ENCODE results near the gene NRROS. TPM values are rescaled to one million over a fixed set of nuclear protein-coding genes. Genes with fewer than 3 reads are reported as not detected.

Gene NRROS
- polyA plus RNA-seq, 2 of the 4 experiments (the other 2 are of a cell fraction), result not detected

GRCh38 chr3:196660381-196661166 is 21.1 kb downstream of the NRROS start:
- no peak for ATAC-seq
- H3K9me3 ChIP-seq, result no peaks in the 10 kb centered on the region
- no peak for FAIRE-seq
- no peaks in the 10 kb centered on the region for H3K4me1 ChIP-seq
- TF ChIP-seq TP53 (CRISPR knock-in tag; IDR thresholded peaks at IDR 0.05), result no peak
- no peak for TF ChIP-seq HDAC2 (IDR thresholded peaks at IDR 0.05)
- no peak overlapping the region for H3K4me2 ChIP-seq
- ChIA-PET CTCF (interaction anchor here (1.3 to 1.9 kb wide), 2 partner anchors 24 to 51 kb away, joined by 4 read pairs; no protein-coding TSS in a partner anchor), POLR2A (no interaction called here)
- H3K4me3 ChIP-seq, result no peak overlapping the region
- no peak for DNase-seq (ENCODE audit: low read depth in 1 of 2, low spot score in 1 of 2)
- WGBS (ENCODE audit: missing lambda C conversion rate), result 62% methylated on average over 21 of the region's 32 CpGs
- H3K27ac ChIP-seq, result no peak overlapping the region

DNA sequence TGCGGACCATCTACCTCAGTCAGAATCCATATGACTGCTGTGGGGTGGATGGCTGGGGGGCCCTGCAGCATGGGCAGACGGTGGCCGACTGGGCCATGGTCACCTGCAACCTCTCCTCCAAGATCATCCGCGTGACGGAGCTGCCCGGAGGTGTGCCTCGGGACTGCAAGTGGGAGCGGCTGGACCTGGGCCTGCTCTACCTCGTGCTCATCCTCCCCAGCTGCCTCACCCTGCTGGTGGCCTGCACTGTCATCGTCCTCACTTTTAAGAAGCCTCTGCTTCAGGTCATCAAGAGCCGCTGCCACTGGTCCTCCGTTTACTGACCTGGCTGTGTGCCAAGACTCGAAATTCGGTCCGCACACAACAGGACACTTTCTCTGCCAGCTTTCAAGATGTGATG is 21.9 kb downstream of the NRROS start:
- WGBS (ENCODE audit: missing lambda C conversion rate), result 62% methylated on average over 9 of the region's 16 CpGs
- FAIRE-seq (no peak), DNase-seq (ENCODE audit: low read depth in 1 of 2, low spot score in 1 of 2) (no peak), ATAC-seq (no peak)
- H3K4me3 ChIP-seq, result no peak overlapping the region
- H3K9me3 ChIP-seq, result no peaks in the 10 kb centered on the region
- no peak overlapping the region for H3K4me2 ChIP-seq
- H3K27ac ChIP-seq, result no peak overlapping the region
- TF ChIP-seq CBX8 (IDR thresholded peaks at IDR 0.05) (no peak), FOSB (CRISPR knock-in tag; IDR thresholded peaks at IDR 0.05) (no peak), CEBPB (IDR thresholded peaks at IDR 0.05) (no peak), EP300 (IDR thresholded peaks at IDR 0.05) (no peak), RAD21 (conservative IDR thresholded peaks at IDR 0.05 in 1 of 2, IDR thresholded peaks at IDR 0.05 in 1 of 2) (no peak), EHMT2 (IDR thresholded peaks at IDR 0.05; ENCODE audit: low read depth) (no peak), EHF (CRISPR knock-in tag; IDR thresholded peaks at IDR 0.05) (no peak), ZNF302 (CRISPR knock-in tag; IDR thresholded peaks at IDR 0.05) (no peak), HEYL (CRISPR knock-in tag; IDR thresholded peaks at IDR 0.05) (no peak), FOXS1 (CRISPR knock-in tag; IDR thresholded peaks at IDR 0.05) (no peak), HDAC2 (IDR thresholded peaks at IDR 0.05) (no peak), CBX2 (IDR thresholded peaks at IDR 0.05; ENCODE audit: borderline replicate concordance, low read depth) (no peak), HES2 (IDR thresholded peaks at IDR 0.05) (no peak), TFCP2L1 (CRISPR knock-in tag; IDR thresholded peaks at IDR 0.05) (no peak), MAX (IDR thresholded peaks at IDR 0.05) (no peak), GATA3 (IDR thresholded peaks at IDR 0.05; ENCODE audit: borderline replicate concordance) (no peak)
- TF ChIP-seq, protein P1, sequence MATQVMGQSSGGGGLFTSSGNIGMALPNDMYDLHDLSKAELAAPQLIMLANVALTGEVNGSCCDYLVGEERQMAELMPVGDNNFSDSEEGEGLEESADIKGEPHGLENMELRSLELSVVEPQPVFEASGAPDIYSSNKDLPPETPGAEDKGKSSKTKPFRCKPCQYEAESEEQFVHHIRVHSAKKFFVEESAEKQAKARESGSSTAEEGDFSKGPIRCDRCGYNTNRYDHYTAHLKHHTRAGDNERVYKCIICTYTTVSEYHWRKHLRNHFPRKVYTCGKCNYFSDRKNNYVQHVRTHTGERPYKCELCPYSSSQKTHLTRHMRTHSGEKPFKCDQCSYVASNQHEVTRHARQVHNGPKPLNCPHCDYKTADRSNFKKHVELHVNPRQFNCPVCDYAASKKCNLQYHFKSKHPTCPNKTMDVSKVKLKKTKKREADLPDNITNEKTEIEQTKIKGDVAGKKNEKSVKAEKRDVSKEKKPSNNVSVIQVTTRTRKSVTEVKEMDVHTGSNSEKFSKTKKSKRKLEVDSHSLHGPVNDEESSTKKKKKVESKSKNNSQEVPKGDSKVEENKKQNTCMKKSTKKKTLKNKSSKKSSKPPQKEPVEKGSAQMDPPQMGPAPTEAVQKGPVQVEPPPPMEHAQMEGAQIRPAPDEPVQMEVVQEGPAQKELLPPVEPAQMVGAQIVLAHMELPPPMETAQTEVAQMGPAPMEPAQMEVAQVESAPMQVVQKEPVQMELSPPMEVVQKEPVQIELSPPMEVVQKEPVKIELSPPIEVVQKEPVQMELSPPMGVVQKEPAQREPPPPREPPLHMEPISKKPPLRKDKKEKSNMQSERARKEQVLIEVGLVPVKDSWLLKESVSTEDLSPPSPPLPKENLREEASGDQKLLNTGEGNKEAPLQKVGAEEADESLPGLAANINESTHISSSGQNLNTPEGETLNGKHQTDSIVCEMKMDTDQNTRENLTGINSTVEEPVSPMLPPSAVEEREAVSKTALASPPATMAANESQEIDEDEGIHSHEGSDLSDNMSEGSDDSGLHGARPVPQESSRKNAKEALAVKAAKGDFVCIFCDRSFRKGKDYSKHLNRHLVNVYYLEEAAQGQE (IDR thresholded peaks at IDR 0.05), result no peak
- TF ChIP-seq, protein P2, sequence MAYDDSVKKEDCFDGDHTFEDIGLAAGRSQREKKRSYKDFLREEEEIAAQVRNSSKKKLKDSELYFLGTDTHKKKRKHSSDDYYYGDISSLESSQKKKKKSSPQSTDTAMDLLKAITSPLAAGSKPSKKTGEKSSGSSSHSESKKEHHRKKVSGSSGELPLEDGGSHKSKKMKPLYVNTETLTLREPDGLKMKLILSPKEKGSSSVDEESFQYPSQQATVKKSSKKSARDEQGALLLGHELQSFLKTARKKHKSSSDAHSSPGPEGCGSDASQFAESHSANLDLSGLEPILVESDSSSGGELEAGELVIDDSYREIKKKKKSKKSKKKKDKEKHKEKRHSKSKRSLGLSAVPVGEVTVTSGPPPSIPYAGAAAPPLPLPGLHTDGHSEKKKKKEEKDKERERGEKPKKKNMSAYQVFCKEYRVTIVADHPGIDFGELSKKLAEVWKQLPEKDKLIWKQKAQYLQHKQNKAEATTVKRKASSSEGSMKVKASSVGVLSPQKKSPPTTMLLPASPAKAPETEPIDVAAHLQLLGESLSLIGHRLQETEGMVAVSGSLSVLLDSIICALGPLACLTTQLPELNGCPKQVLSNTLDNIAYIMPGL (CRISPR knock-in tag; IDR thresholded peaks at IDR 0.05; ENCODE audit: borderline replicate concordance), result no peak
- TF ChIP-seq, protein P3, sequence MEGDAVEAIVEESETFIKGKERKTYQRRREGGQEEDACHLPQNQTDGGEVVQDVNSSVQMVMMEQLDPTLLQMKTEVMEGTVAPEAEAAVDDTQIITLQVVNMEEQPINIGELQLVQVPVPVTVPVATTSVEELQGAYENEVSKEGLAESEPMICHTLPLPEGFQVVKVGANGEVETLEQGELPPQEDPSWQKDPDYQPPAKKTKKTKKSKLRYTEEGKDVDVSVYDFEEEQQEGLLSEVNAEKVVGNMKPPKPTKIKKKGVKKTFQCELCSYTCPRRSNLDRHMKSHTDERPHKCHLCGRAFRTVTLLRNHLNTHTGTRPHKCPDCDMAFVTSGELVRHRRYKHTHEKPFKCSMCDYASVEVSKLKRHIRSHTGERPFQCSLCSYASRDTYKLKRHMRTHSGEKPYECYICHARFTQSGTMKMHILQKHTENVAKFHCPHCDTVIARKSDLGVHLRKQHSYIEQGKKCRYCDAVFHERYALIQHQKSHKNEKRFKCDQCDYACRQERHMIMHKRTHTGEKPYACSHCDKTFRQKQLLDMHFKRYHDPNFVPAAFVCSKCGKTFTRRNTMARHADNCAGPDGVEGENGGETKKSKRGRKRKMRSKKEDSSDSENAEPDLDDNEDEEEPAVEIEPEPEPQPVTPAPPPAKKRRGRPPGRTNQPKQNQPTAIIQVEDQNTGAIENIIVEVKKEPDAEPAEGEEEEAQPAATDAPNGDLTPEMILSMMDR (IDR thresholded peaks at IDR 0.05), result no peak
- H3K4me1 ChIP-seq, result 0 out of 3 replicates have a peak, but pooled peaks cover 4% of the 10 kb centered on the region
- ChIA-PET CTCF (interaction anchor here (1.3 to 1.9 kb wide), 2 partner anchors 23 to 52 kb away, joined by 4 read pairs; no protein-coding TSS in a partner anchor), POLR2A (no interaction called here)

Data from A549 (cell line).